Trophoblast cell (in vitro differentiated cells and primary cell): ENCODE measurements around the gene DNAJC21.

ENCODE experiments used
- DNase-seq, 2 donors: peaks; one replicate each; pipeline ENCODE4 v3.0.0-alpha.2; 2016
- H2AFZ ChIP-seq: 2 replicates; pipeline ENCODE4 v1.6.1; 2013; ENCODE audit warnings: low read length, moderate library complexity, mild to moderate bottlenecking; ENCODE audit not compliant: insufficient read depth, poor library complexity
- H2AK5ac ChIP-seq: 2 replicates; pipeline ENCODE4 v1.6.1; 2013; ENCODE audit warnings: mild to moderate bottlenecking, low read length
- H2BK120ac ChIP-seq: 2 replicates; pipeline ENCODE4 v1.6.1; 2013; ENCODE audit warnings: low read length, mild to moderate bottlenecking, moderate library complexity; ENCODE audit not compliant: insufficient read depth, poor library complexity
- H2BK12ac ChIP-seq: 2 replicates; pipeline ENCODE4 v1.6.1; 2013; ENCODE audit warnings: mild to moderate bottlenecking, low read length, moderate library complexity
- H2BK5ac ChIP-seq: 2 replicates; pipeline ENCODE4 v1.6.1; 2013; ENCODE audit warnings: low read length, low read depth, moderate library complexity, mild to moderate bottlenecking; ENCODE audit not compliant: poor library complexity
- H3K14ac ChIP-seq: 2 replicates; pipeline ENCODE4 v1.6.1; 2013; ENCODE audit warnings: mild to moderate bottlenecking, low read length
- H3K18ac ChIP-seq: 2 replicates; pipeline ENCODE4 v1.6.1; 2013; ENCODE audit warnings: mild to moderate bottlenecking, low read length
- H3K23ac ChIP-seq: 2 replicates; pipeline ENCODE4 v1.6.1; 2013; ENCODE audit warnings: low read length
- H3K27ac ChIP-seq: 2 replicates; pipeline ENCODE4 v1.5.1; 2013; ENCODE audit warnings: low read depth, mild to moderate bottlenecking, inconsistent platforms, low read length, moderate library complexity
- H3K27me3 ChIP-seq: 2 replicates; pipeline ENCODE4 v1.6.1; 2013; ENCODE audit warnings: inconsistent platforms, mild to moderate bottlenecking, low read length, moderate library complexity; ENCODE audit not compliant: insufficient read depth
- H3K36me3 ChIP-seq, 2 experiments: 1 replicate in 1 of 2; 2 replicates in 1 of 2; pipeline ENCODE4 v1.6.1; 2013; ENCODE audit warnings: low read length in 2 of 2, mild to moderate bottlenecking in 2 of 2, moderate library complexity in 1 of 2; ENCODE audit not compliant: insufficient read depth in 2 of 2, control insufficient read depth in 1 of 2
- H3K4ac ChIP-seq: 2 replicates; pipeline ENCODE4 v1.6.1; 2013; ENCODE audit warnings: low read depth, mild to moderate bottlenecking, low read length, moderate library complexity
- H3K4me1 ChIP-seq, 2 experiments: 1 replicate in 1 of 2; 2 replicates in 1 of 2; pipeline ENCODE4 v1.6.1; 2013; ENCODE audit warnings: low read length in 2 of 2, mild to moderate bottlenecking in 2 of 2, moderate library complexity in 1 of 2; ENCODE audit not compliant: insufficient read depth in 2 of 2, control insufficient read depth in 1 of 2
- H3K4me2 ChIP-seq: 2 replicates; pipeline ENCODE4 v1.6.1; 2013; ENCODE audit warnings: inconsistent platforms, mild to moderate bottlenecking, low read length, moderate library complexity
- H3K4me3 ChIP-seq: 2 replicates; pipeline ENCODE4 v1.5.1; 2013; ENCODE audit warnings: mild to moderate bottlenecking, low read depth, low read length, inconsistent platforms
- H3K79me1 ChIP-seq: one replicate; pipeline ENCODE4 v1.6.1; 2013; ENCODE audit warnings: low read length
- H3K79me2 ChIP-seq: 2 replicates; pipeline ENCODE4 v1.6.1; 2013; ENCODE audit warnings: low read length, mild to moderate bottlenecking; ENCODE audit not compliant: control insufficient read depth, insufficient read depth, poor library complexity
- H3K9ac ChIP-seq: 2 replicates; pipeline ENCODE4 v1.6.1; 2013; ENCODE audit warnings: mild to moderate bottlenecking, low read length
- H3K9me3 ChIP-seq: 2 replicates; pipeline ENCODE4 v1.6.1; 2013; ENCODE audit warnings: low read depth, mild to moderate bottlenecking, control low read depth, inconsistent platforms, low read length; ENCODE audit not compliant: insufficient read depth
- H4K12ac ChIP-seq: 2 replicates; pipeline ENCODE4 v1.6.1; 2013; ENCODE audit warnings: low read depth, mild to moderate bottlenecking, low read length, moderate library complexity
- H4K8ac ChIP-seq: 2 replicates; pipeline ENCODE4 v1.6.1; 2013; ENCODE audit warnings: low read depth, mild to moderate bottlenecking, low read length, moderate library complexity
- H4K91ac ChIP-seq: one replicate; pipeline ENCODE4 v1.6.1; 2013; ENCODE audit warnings: low read depth, mild to moderate bottlenecking, low read length, moderate library complexity
- WGBS: extraction: QIAGEN DNeasy Blood & Tissue Kit; methylation state at CpG from one replicate; pipeline ENCODE4 v1.1.7; 2013; ENCODE audit warnings: missing lambda C conversion rate; ENCODE audit not compliant: insufficient read length, insufficient coverage; ENCODE audit errors: extremely low coverage; 5-methylcytosine and 5-hydroxymethylcytosine counted together

Gene DNAJC21

GRCh38 chr5:34996261-34996660, 66.9 kb downstream of the DNAJC21 start:
- Histone ChIP-seq H3K14ac (no peak overlapping the region), H2BK5ac (no peak overlapping the region), H4K12ac (no peak overlapping the region), H2BK120ac (no peak overlapping the region), H2BK12ac (no peak overlapping the region), H4K91ac (no peak overlapping the region), H3K27ac (no peak overlapping the region), H3K9ac (no peak overlapping the region), H4K8ac (no peak overlapping the region), H3K27me3 (no peaks in the 10 kb centered on the region), H3K4me3 (no peak overlapping the region), H2AFZ (no peak overlapping the region), H3K36me3 (no peaks in the 10 kb centered on the region), H3K18ac (no peak overlapping the region), H3K4me1 (peaks cover 0 to 1% of the 10 kb centered on the region in 2 experiments), H3K9me3 (no peaks in the 10 kb centered on the region), H3K4ac (no peak overlapping the region), H3K79me1 (no peaks in the 10 kb centered on the region), H3K23ac (no peak overlapping the region), H3K79me2 (no peaks in the 10 kb centered on the region), H2AK5ac (no peak overlapping the region), H3K4me2 (no peak overlapping the region)
- no CpG with 5 or more reads among the region's 2 CpGs for WGBS
- DNase-seq: no peak

GRCh38 chr5:34998058-34998789, 68.9 kb downstream of the DNAJC21 start:
- DNase-seq: no peak
- Histone ChIP-seq H3K79me1 (no peaks in the 10 kb centered on the region), H3K4me2 (no peak overlapping the region), H2BK120ac (no peak overlapping the region), H3K27ac (no peak overlapping the region), H4K91ac (no peak overlapping the region), H3K4me1 (no peaks in the 10 kb centered on the region), H3K27me3 (no peaks in the 10 kb centered on the region), H3K4me3 (no peak overlapping the region), H3K23ac (no peak overlapping the region), H3K36me3 (no peaks in the 10 kb centered on the region), H2AK5ac (no peak overlapping the region), H4K8ac (no peak overlapping the region), H3K9ac (no peak overlapping the region), H2BK5ac (no peak overlapping the region), H3K4ac (no peak overlapping the region), H3K9me3 (no peaks in the 10 kb centered on the region), H3K14ac (no peak overlapping the region), H3K18ac (no peak overlapping the region), H2AFZ (no peak overlapping the region), H2BK12ac (no peak overlapping the region), H4K12ac (no peak overlapping the region), H3K79me2 (no peaks in the 10 kb centered on the region)
- no CpG with 5 or more reads among the region's 6 CpGs for WGBS

- Histone ChIP-seq H3K4ac (no peak overlapping the region), H2AK5ac (no peak overlapping the region), H3K27me3 (no peaks in the 10 kb centered on the region), H3K4me1 (no peaks in the 10 kb centered on the region), H2BK120ac (no peak overlapping the region), H3K9ac (no peak overlapping the region), H3K18ac (no peak overlapping the region), H3K4me3 (no peak overlapping the region), H2BK12ac (no peak overlapping the region), H3K79me2 (no peaks in the 10 kb centered on the region), H4K91ac (no peak overlapping the region), H3K23ac (no peak overlapping the region), H3K27ac (no peak overlapping the region), H4K12ac (no peak overlapping the region), H2AFZ (no peak overlapping the region), H4K8ac (no peak overlapping the region), H2BK5ac (no peak overlapping the region), H3K14ac (no peak overlapping the region), H3K9me3 (no peaks in the 10 kb centered on the region), H3K36me3 (no peaks in the 10 kb centered on the region), H3K79me1 (no peaks in the 10 kb centered on the region), H3K4me2 (no peak overlapping the region)
- WGBS: no CpG with 5 or more reads among the region's 3 CpGs
- DNase-seq: no peak
Measured at GRCh38 chr5:35001842-35002241, 72.5 kb downstream of the DNAJC21 start.

GRCh38 chr5:35002459-35002858, 73.1 kb downstream of the DNAJC21 start:
- no peak overlapping the region for H3K4me3 ChIP-seq
- no peak overlapping the region for H4K12ac ChIP-seq
- no peaks in the 10 kb centered on the region for H3K79me2 ChIP-seq
- H4K91ac ChIP-seq: no peak overlapping the region
- no peak overlapping the region for H3K23ac ChIP-seq
- no peaks in the 10 kb centered on the region for H3K9me3 ChIP-seq
- no CpG with 5 or more reads among the region's 6 CpGs for WGBS
- no peaks in the 10 kb centered on the region for H3K4me1 ChIP-seq
- H3K27me3 ChIP-seq: no peaks in the 10 kb centered on the region
- no peak overlapping the region for H2AFZ ChIP-seq
- no peaks in the 10 kb centered on the region for H3K79me1 ChIP-seq
- no peak overlapping the region for H3K18ac ChIP-seq
- H2BK5ac ChIP-seq: no peak overlapping the region
- no peak for DNase-seq
- no peak overlapping the region for H3K4me2 ChIP-seq
- H3K9ac ChIP-seq: no peak overlapping the region
- H2BK12ac ChIP-seq: no peak overlapping the region
- no peak overlapping the region for H3K14ac ChIP-seq
- no peak overlapping the region for H4K8ac ChIP-seq
- H2BK120ac ChIP-seq: no peak overlapping the region
- H3K4ac ChIP-seq: no peak overlapping the region
- H2AK5ac ChIP-seq: no peak overlapping the region
- H3K36me3 ChIP-seq: no peaks in the 10 kb centered on the region
- no peak overlapping the region for H3K27ac ChIP-seq
